ENCODE results near the gene AMY1C.
"Not testable (repeated sequence)": the region's sequence is repeated elsewhere in the genome, so short reads cannot be mapped to it uniquely, and the experiment has no call there.

DNA sequence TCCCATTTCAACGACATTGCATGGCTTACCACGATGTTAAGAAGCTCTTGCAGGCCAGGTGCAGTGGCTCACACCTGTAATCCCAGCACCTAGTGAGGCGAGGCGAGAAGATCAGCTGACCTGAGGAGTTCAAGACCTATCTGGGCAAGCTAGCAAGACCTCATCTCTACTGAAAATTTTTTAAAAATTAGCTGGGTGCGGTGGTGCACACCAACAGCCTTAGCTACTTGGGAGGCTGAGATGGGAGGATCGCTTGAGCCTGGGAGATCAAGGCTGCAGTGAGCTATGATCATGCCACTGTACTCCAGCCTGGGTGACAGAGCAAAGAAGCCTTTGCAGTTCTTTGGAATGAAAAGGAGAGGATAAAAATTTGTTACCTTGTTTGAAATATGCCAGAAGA is 32.3 kb upstream of the AMY1C start:
- not testable (repeated sequence) for TF ChIP-seq CTCF, POLR2A (IDR thresholded peaks at IDR 0.05)
